H1 (cell line): ENCODE measurements around the gene PCBP4. TPM values are rescaled to one million over a fixed set of nuclear protein-coding genes. Genes with fewer than 3 reads are reported as not detected.

ENCODE experiments used
- BCL11A ChIP-seq, 2 experiments: IDR thresholded peaks; one replicate each; pipeline ENCODE4 v1.6.1; 2011; ENCODE audit warnings: low read depth in 2 of 2, low read length in 2 of 2, mild to moderate bottlenecking in 2 of 2
- SP1 ChIP-seq: IDR thresholded peaks from 2 replicates; pipeline ENCODE4 v1.6.1; 2011; ENCODE audit warnings: low read depth, low read length
- polyA plus RNA-seq, 7 experiments: library from polyadenylated mRNA; depleted of rRNA in 3 of 7; stranded (reverse) in 5 of 7; unstranded in 2 of 7; fragments of >200 nt in 5 of 7; fragments of 200-250 nt in 2 of 7; gene quantifications; 1 replicate in 5 of 7; 2 replicates in 1 of 7; 4 replicates in 1 of 7; pipeline versions ENCODE4 v1.2.1 to v1.2.3, GENCODE V29; 2011 to 2013; ENCODE audit warnings: missing spikeins in 2 of 7, mixed read lengths in 2 of 7
- total RNA-seq: library from RNA; stranded (reverse); fragmentation: NEBNext Ultra II Directional; extraction: Animal tissue kit (Norgen Biotek cat#: 25700); gene quantifications from 2 replicates; pipeline ENCODE4 v1.2.1, GENCODE V29; 2021
- TF ChIP-seq, protein P1 (sequence below): fragments of 300-600 bp; sonication (generic); IDR thresholded peaks from 2 replicates; pipeline ENCODE4 v1.7.1; 2012; ENCODE audit warnings: low read length, moderate library complexity, mild to moderate bottlenecking, inconsistent platforms; ENCODE audit not compliant: insufficient replicate concordance

PCBP4 gene
- total and polyA plus RNA-seq, 2 of the 8 experiments (the other 6 are each of a cell fraction or from before 2014, with no cell fraction given), result 16.4 to 34.1 TPM

DNA sequence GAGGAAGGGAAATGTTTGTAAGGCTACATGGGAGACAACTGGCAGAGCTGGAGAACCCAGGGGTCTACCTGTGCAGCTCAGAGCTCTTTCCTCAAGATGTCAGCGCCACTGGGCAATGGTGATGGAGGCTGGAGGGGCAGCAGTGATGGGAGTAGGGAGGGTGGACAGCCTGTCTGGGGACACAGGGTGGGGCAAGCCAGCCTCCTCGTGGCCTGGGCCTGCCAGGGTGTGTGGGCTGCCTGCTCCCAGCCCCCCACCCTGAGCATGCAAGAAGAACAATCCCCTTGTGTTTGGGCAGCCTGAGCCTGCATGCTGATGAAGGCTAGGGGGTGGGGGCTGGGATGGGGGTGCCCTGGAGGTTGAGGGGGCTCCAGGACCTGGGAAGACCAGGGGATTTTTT lies 1.2 kb downstream of the PCBP4 start (continued):
- TF ChIP-seq, protein P1, sequence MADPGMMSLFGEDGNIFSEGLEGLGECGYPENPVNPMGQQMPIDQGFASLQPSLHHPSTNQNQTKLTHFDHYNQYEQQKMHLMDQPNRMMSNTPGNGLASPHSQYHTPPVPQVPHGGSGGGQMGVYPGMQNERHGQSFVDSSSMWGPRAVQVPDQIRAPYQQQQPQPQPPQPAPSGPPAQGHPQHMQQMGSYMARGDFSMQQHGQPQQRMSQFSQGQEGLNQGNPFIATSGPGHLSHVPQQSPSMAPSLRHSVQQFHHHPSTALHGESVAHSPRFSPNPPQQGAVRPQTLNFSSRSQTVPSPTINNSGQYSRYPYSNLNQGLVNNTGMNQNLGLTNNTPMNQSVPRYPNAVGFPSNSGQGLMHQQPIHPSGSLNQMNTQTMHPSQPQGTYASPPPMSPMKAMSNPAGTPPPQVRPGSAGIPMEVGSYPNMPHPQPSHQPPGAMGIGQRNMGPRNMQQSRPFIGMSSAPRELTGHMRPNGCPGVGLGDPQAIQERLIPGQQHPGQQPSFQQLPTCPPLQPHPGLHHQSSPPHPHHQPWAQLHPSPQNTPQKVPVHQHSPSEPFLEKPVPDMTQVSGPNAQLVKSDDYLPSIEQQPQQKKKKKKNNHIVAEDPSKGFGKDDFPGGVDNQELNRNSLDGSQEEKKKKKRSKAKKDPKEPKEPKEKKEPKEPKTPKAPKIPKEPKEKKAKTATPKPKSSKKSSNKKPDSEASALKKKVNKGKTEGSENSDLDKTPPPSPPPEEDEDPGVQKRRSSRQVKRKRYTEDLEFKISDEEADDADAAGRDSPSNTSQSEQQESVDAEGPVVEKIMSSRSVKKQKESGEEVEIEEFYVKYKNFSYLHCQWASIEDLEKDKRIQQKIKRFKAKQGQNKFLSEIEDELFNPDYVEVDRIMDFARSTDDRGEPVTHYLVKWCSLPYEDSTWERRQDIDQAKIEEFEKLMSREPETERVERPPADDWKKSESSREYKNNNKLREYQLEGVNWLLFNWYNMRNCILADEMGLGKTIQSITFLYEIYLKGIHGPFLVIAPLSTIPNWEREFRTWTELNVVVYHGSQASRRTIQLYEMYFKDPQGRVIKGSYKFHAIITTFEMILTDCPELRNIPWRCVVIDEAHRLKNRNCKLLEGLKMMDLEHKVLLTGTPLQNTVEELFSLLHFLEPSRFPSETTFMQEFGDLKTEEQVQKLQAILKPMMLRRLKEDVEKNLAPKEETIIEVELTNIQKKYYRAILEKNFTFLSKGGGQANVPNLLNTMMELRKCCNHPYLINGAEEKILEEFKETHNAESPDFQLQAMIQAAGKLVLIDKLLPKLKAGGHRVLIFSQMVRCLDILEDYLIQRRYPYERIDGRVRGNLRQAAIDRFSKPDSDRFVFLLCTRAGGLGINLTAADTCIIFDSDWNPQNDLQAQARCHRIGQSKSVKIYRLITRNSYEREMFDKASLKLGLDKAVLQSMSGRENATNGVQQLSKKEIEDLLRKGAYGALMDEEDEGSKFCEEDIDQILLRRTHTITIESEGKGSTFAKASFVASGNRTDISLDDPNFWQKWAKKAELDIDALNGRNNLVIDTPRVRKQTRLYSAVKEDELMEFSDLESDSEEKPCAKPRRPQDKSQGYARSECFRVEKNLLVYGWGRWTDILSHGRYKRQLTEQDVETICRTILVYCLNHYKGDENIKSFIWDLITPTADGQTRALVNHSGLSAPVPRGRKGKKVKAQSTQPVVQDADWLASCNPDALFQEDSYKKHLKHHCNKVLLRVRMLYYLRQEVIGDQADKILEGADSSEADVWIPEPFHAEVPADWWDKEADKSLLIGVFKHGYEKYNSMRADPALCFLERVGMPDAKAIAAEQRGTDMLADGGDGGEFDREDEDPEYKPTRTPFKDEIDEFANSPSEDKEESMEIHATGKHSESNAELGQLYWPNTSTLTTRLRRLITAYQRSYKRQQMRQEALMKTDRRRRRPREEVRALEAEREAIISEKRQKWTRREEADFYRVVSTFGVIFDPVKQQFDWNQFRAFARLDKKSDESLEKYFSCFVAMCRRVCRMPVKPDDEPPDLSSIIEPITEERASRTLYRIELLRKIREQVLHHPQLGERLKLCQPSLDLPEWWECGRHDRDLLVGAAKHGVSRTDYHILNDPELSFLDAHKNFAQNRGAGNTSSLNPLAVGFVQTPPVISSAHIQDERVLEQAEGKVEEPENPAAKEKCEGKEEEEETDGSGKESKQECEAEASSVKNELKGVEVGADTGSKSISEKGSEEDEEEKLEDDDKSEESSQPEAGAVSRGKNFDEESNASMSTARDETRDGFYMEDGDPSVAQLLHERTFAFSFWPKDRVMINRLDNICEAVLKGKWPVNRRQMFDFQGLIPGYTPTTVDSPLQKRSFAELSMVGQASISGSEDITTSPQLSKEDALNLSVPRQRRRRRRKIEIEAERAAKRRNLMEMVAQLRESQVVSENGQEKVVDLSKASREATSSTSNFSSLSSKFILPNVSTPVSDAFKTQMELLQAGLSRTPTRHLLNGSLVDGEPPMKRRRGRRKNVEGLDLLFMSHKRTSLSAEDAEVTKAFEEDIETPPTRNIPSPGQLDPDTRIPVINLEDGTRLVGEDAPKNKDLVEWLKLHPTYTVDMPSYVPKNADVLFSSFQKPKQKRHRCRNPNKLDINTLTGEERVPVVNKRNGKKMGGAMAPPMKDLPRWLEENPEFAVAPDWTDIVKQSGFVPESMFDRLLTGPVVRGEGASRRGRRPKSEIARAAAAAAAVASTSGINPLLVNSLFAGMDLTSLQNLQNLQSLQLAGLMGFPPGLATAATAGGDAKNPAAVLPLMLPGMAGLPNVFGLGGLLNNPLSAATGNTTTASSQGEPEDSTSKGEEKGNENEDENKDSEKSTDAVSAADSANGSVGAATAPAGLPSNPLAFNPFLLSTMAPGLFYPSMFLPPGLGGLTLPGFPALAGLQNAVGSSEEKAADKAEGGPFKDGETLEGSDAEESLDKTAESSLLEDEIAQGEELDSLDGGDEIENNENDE, result no peak
- no peak for TF ChIP-seq BCL11A (IDR thresholded peaks at IDR 0.05; ENCODE audit: low read depth in 2 of 2, low read length in 2 of 2)
- no peak for TF ChIP-seq SP1
- TF ChIP-seq, all 59 proteins: peak for 0
